A204.1 (cell line): ENCODE data around the gene CANT1.
"Not testable (repeated sequence)": the region's sequence is repeated elsewhere in the genome, so short reads cannot be mapped to it uniquely, and the experiment has no call there.

Experiments
- FAIRE-seq: peaks from 2 replicates; lab custom pipeline; 2012; peaks lifted over from hg19 to GRCh38; lab: Jason Lieb, UNC

The CANT1 gene

DNA sequence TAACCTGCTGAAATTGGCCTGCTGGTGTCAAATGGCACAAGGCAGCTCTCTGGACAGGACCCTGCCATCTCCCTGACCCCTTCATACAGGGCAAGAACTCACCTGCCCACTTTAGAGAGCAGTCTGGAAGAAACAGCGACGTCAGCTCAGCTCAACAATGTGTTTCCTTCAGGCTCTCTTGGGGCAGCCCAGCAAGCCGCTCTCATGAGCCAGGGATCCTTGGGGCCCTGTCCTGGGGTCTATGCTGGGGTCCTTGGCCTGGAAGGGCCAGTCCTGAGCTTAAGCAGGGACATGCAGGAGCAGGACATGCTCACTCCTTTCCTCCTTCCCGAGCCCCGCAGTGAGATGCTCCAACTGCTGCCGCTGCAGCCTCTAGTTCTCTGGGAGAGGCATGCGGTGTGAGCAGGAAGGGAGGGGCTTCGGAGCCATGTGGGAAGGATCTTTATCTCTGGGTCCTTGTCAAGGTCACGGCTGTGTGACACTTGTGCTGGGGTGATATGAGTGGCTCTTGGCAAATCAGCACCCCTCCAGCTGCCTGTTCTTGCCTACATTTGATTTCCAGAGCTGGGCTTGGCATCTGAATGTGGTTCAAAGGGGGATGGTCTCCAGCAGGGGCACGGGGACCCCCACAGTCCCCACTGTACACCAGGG is 17.8 kb upstream of the CANT1 start:
- no peak for FAIRE-seq

GRCh38 chr17:79026376-79027273 is 17.1 kb upstream of the CANT1 start:
- no peak for FAIRE-seq

GRCh38 chr17:79024901-79025737 is 15.6 kb upstream of the CANT1 start:
- no peak for FAIRE-seq

GRCh38 chr17:79023886-79024771 is 14.6 kb upstream of the CANT1 start, which contains the start of gene C1QTNF1:
Gene C1QTNF1 (plus strand): TSS chr17:79024169. CDS start chr17:79043969, 19,800 bp downstream.
- FAIRE-seq, result no peak

DNA sequence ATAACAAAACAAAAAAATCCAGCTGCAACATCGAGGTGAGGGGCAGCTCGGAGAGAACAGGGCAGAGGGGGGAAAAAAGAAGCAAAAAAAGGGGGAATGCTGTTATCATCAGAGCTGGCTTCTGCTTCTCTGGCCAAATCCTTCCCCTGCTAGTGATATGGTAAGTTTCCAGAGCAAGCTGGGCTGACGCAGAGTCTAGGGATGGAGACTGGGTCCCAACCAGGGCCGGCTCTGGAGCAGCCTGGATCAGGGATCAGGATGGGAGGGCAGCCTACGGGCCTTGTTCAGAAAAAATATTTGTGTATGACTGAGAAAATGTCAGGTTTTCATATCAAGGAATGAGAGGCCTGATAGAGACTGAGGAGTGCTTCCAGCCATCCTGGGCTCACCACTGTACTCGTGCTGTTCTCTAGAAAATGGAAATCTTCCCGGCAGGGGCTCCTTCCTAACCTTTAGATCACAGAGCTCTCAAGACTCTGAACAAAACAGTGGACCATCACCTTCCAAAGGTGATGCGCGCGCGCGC is 13.7 kb upstream of the CANT1 start:
- no peak for FAIRE-seq

- no peak for FAIRE-seq
Observed at GRCh38 chr17:79022507-79022991, 13.0 kb upstream of the CANT1 start.

DNA sequence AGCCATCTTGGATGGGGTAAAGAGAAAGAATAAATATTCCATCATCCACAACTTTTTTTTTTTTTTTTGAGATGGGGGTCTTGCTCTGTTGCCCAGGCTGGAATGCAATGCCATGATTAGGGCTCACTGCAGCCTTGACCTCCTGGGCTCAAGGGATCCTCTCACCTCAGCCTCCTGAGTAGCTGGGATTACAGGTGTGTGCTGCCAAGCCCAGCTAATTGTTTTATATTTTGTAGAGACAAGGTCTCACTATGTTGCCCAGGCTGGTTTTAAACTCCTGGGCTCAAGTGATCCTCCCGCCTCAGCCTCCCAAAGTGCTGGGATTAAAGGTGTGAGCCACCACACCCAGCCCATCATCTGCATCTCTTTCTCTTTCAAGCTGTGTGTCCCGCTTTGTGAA is 12.4 kb upstream of the CANT1 start:
- FAIRE-seq, result not testable (repeated sequence)

DNA sequence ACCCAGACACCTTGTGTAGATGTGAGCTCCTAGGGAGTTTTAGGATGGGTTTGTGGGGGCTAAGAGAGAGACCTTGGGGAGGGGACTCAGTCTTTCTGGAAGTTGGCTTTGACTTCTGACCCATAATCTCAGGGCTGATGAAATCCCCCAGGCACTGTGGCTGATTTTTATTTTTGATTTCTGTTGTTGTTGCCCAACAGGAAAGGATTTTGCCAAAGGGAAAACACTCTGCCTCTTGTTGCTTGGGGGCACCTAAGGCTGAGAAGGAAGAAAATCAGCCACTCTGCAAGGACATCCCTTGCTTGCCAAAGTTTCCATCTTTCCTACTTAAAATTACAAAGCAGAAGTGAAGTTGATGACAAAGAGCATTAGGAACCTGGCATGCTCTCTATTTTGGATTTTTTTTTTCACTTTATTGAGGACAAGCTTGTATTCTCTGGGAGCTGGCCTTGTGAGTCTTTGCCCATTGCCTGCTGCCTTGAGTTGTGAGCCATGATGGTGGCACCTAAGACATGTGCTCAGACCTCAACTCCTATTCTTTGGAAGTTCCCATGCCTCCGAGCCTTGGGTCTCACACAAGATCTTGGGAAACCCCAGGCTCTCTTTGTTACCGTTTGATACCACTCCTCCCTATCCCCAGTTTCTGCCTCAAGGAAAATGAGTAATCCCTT is 11.2 kb upstream of the CANT1 start:
- FAIRE-seq, result no peak

- FAIRE-seq, result no peak
Observed at GRCh38 chr17:79019632-79020584, 10.3 kb upstream of the CANT1 start.

- FAIRE-seq, result no peak
Observed at GRCh38 chr17:79019261-79019631, 9.7 kb upstream of the CANT1 start.

DNA sequence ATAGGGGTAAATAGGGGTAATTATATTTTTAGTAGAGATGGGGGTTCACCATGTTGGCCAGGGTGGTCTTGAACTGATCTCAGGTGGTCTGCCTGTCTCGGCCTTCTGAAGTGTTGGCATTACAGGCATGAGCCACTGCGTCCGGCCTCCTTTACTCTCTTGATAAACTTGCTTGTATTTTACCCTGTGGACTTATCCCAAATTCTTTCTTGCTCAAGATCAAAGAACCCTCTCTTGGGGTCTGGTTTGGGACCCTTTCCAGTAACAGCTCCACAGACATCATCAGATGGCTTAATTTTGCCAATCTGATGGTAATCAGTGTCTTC is 8.8 kb upstream of the CANT1 start:
- FAIRE-seq, result no peak

DNA sequence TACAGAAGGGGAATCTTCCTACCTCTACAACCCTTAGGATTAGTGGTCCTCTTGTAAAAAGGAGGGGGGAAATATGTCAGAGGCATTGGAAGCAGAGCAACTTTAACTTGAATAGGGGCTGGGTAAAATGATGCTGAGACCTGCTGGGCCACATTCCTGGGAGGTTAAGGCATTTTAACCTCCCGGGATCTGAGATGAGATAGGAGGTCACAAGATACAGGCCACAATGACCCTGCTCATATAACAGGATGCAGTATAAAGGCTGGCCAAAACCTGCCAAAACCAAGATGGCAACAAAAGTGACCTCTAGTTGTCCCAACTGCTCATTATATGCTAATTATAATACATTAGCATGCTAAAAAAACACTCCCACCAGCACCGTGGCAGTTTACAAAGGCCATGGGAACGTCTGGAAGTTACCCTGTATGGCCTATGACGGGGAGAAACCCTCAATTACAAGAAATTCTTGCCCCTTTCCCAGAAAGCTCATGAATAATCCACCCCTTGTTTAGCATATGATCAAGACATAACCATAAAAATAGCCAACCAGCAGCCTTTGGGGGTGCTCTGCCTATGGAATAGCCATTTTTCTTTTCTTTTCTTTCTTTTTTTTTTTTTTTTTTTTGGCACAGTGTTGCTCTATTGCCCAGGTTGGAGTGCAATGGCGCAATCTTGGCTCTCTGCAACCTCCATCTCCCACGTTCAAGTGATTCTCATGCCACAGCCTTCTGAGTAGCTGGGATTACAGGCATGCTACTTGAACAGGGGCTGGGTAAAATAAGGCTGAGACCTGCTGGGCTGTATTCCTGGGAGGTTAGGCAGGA is 8.2 kb upstream of the CANT1 start:
- FAIRE-seq, result no peak

GRCh38 chr17:79014158-79014758 is 4.7 kb upstream of the CANT1 start:
- no peak for FAIRE-seq

DNA sequence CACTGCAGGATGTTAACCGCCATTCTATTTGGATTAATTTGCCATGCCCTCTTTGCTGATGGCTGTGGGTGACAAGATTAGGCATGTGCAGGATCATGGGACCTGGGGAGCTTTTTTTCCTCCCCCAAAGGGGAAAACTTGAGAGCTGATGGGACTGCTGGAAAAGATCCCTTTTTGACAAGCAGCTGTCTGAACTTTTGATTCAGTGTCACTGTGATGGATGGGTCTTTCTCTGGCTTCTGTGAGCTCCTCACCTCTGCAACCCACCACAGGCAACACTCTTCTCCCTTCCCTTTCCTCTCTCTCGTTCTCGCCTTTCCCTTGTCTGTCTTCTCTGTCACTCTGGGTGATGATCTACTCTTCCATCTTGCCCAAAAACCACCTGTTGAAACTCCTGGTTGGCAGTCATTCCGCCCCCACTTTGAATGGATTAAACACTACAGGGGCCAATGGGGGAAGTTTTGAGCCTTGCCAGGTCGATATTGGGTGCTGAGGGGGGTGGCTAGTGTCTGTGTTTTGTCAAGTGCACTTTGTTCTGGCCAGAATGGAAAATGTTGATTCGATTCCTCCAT is 3.1 kb upstream of the CANT1 start:
- FAIRE-seq, result no peak

DNA sequence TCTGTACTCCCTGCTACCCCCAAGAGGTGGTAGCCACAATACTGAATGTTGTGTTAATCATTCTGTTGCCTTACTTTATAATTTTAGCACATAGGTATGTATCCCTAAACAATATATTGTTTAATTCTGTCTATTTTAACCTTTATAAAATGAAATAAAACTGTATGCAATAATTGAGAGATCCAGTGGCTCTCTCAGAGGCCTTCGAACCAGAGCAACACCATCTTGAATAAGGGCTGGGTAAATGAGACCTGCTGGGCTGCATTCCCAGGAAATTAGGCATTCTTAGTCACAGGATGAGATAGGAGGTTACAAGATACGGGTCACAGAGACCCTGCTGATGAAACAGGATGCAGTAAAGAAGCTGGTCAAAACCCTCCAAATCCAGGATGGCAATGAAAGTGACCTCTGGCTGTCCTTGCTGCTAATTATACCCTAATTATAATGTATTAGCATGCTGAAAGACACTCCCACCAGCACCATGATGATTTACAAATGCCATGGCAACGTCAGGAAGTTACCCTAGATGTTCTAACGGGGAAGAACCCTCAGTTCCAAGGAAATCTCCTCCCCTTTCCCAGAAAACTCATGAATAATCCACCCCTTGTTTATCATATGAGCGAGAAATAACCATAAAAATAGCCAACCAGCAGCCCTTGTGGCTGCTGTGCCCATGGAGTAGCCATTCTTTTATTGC is 2.0 kb upstream of the CANT1 start:
- FAIRE-seq, result no peak

- FAIRE-seq, result no peak
Observed at GRCh38 chr17:79010304-79010646, 711 bp upstream of the CANT1 start.

- FAIRE-seq, result no peak
Observed at GRCh38 chr17:79008666-79009387, 737 bp downstream of the CANT1 start.
